H9 (cell line): ENCODE results near the gene SLAMF7. TPM values are rescaled to one million over a fixed set of nuclear protein-coding genes. Genes with fewer than 3 reads are reported as not detected.

Experiments used
- DNase-seq: peaks from one replicate; pipeline ENCODE4 v3.0.0-alpha.2; 2017
- H2AFZ ChIP-seq: one replicate; pipeline ENCODE4 v1.6.1; 2013; ENCODE audit warnings: mild to moderate bottlenecking, low read length, control low read depth, moderate library complexity
- H2AK5ac ChIP-seq: 2 replicates; pipeline ENCODE4 v1.6.1; 2013; ENCODE audit warnings: low read length, control low read depth, mixed read lengths; ENCODE audit not compliant: insufficient read length
- H2BK120ac ChIP-seq: one replicate; pipeline ENCODE4 v1.6.1; 2013; ENCODE audit warnings: low read depth, mild to moderate bottlenecking, low read length, control low read depth, inconsistent platforms; ENCODE audit not compliant: poor library complexity, severe bottlenecking
- H2BK12ac ChIP-seq: 2 replicates; pipeline ENCODE4 v1.6.1; 2013; ENCODE audit warnings: low read length, control low read depth, mixed read lengths, low read depth; ENCODE audit not compliant: insufficient read length
- H2BK15ac ChIP-seq: 2 replicates; pipeline ENCODE4 v1.6.1; 2013; ENCODE audit warnings: low read depth, low read length, control low read depth
- H2BK20ac ChIP-seq: one replicate; pipeline ENCODE4 v1.6.1; 2013; ENCODE audit warnings: low read depth, mild to moderate bottlenecking, low read length, control low read depth, inconsistent platforms; ENCODE audit not compliant: poor library complexity, severe bottlenecking
- H2BK5ac ChIP-seq: 2 replicates; pipeline ENCODE4 v1.6.1; 2013; ENCODE audit warnings: low read length, control low read depth, mixed read lengths; ENCODE audit not compliant: insufficient read length
- H3K14ac ChIP-seq: 2 replicates; pipeline ENCODE4 v1.6.1; 2013; ENCODE audit warnings: low read length, control low read depth; ENCODE audit not compliant: insufficient read depth
- H3K18ac ChIP-seq: 2 replicates; pipeline ENCODE4 v1.6.1; 2013; ENCODE audit warnings: low read depth, mild to moderate bottlenecking, mixed read lengths, low read length, control low read depth; ENCODE audit not compliant: insufficient read length
- H3K23ac ChIP-seq: 2 replicates; pipeline ENCODE4 v1.6.1; 2013; ENCODE audit warnings: low read length, control low read depth, mixed read lengths, low read depth; ENCODE audit not compliant: insufficient read length
- H3K23me2 ChIP-seq: 2 replicates; pipeline ENCODE4 v1.6.1; 2013; ENCODE audit warnings: low read depth, mild to moderate bottlenecking, mixed read lengths, low read length, control low read depth; ENCODE audit not compliant: insufficient read length, poor library complexity, severe bottlenecking
- H3K27ac ChIP-seq: 2 replicates; pipeline ENCODE4 v1.5.1; 2013; ENCODE audit warnings: low read length, control low read depth, mixed read lengths, low read depth; ENCODE audit not compliant: insufficient read length
- H3K27me3 ChIP-seq: 2 replicates; pipeline ENCODE4 v1.6.1; 2013; ENCODE audit warnings: low read length, control low read depth, inconsistent platforms; ENCODE audit not compliant: insufficient read depth
- H3K4ac ChIP-seq: 2 replicates; pipeline ENCODE4 v1.6.1; 2013; ENCODE audit warnings: low read depth, mild to moderate bottlenecking, control low read depth, inconsistent platforms, low read length, moderate library complexity
- H3K4me1 ChIP-seq: 2 replicates; pipeline ENCODE4 v1.6.1; 2013; ENCODE audit warnings: low read length, control low read depth, inconsistent platforms; ENCODE audit not compliant: insufficient read depth
- H3K4me2 ChIP-seq: 2 replicates; pipeline ENCODE4 v1.6.1; 2013; ENCODE audit warnings: low read length, control low read depth, mixed read lengths; ENCODE audit not compliant: insufficient read length, insufficient read depth
- H3K56ac ChIP-seq: 2 replicates; pipeline ENCODE4 v1.6.1; 2013; ENCODE audit warnings: low read depth, mild to moderate bottlenecking, mixed read lengths, low read length, control low read depth; ENCODE audit not compliant: insufficient read length
- H3K79me1 ChIP-seq: 2 replicates; pipeline ENCODE4 v1.6.1; 2013; ENCODE audit warnings: low read depth, mild to moderate bottlenecking, moderate library complexity, low read length, control low read depth, inconsistent platforms; ENCODE audit not compliant: insufficient read depth, poor library complexity, severe bottlenecking
- H3K79me2 ChIP-seq: 2 replicates; pipeline ENCODE4 v1.6.1; 2013; ENCODE audit warnings: low read length, control low read depth, inconsistent platforms; ENCODE audit not compliant: insufficient read depth
- H3K9ac ChIP-seq: 2 replicates; pipeline ENCODE4 v1.6.1; 2013; ENCODE audit warnings: low read length, control low read depth, mixed read lengths; ENCODE audit not compliant: insufficient read length; ENCODE audit errors: extremely low read depth
- H3K9me3 ChIP-seq: one replicate; pipeline ENCODE4 v1.6.1; 2013; ENCODE audit warnings: low read depth, low read length, inconsistent platforms; ENCODE audit not compliant: control insufficient read depth
- H3T11ph ChIP-seq: one replicate; pipeline ENCODE4 v1.6.1; 2013; ENCODE audit warnings: mild to moderate bottlenecking, low read length, control low read depth, inconsistent platforms
- H4K20me1 ChIP-seq: one replicate; pipeline ENCODE4 v1.6.1; 2013; ENCODE audit not compliant: control insufficient read depth, insufficient read length, insufficient read depth
- H4K5ac ChIP-seq: 2 replicates; pipeline ENCODE4 v1.6.1; 2013; ENCODE audit warnings: low read depth, mild to moderate bottlenecking, mixed read lengths, low read length, control low read depth; ENCODE audit not compliant: insufficient read length
- H4K8ac ChIP-seq: replicated peaks from 2 replicates; pipeline ENCODE4 v1.6.1; 2013; ENCODE audit warnings: low read length, control low read depth, mixed read lengths, low read depth; ENCODE audit not compliant: insufficient read length
- H4K91ac ChIP-seq: 2 replicates; pipeline ENCODE4 v1.6.1; 2013; ENCODE audit warnings: low read depth, mild to moderate bottlenecking, moderate library complexity, mixed read lengths, low read length, control low read depth; ENCODE audit not compliant: insufficient read length
- H3K27ac Mint-ChIP-seq, 3 experiments: 2 replicates in 2 of 3; 3 replicates in 1 of 3; pipeline ENCODE4 v1.8.0; 2020 to 2021; ENCODE audit warnings: mixed read lengths in 3 of 3, mild to moderate bottlenecking in 1 of 3, moderate library complexity in 1 of 3
- H3K27me3 Mint-ChIP-seq: 2 replicates; pipeline ENCODE4 v1.8.0; 2021; ENCODE audit warnings: low read depth, mild to moderate bottlenecking, moderate library complexity, mixed read lengths
- H3K36me3 Mint-ChIP-seq, 3 experiments: 2 replicates in 2 of 3; 3 replicates in 1 of 3; pipeline ENCODE4 v1.8.0; 2020 to 2021; ENCODE audit warnings: low read depth in 3 of 3, mixed read lengths in 3 of 3; ENCODE audit not compliant: insufficient read depth in 1 of 3
- H3K4me1 Mint-ChIP-seq, 2 experiments: 2 replicates each; pipeline ENCODE4 v1.8.0; 2020; ENCODE audit warnings: mixed read lengths in 2 of 2
- H3K4me3 Mint-ChIP-seq, 2 experiments: 2 replicates in 1 of 2; 3 replicates in 1 of 2; pipeline ENCODE4 v1.8.0; 2020 to 2021; ENCODE audit warnings: mild to moderate bottlenecking in 2 of 2, mixed read lengths in 2 of 2, moderate library complexity in 1 of 2
- H3K9me3 Mint-ChIP-seq, 2 experiments: 2 replicates in 1 of 2; 3 replicates in 1 of 2; pipeline ENCODE4 v1.8.0; 2020; ENCODE audit warnings: mild to moderate bottlenecking in 2 of 2, mixed read lengths in 2 of 2, moderate library complexity in 1 of 2
- CTCF ChIP-seq: fragments of 200-600 bp; sonication (generic); conservative IDR thresholded peaks from 3 replicates; pipeline ENCODE4 v1.8.0; 2021; ENCODE audit warnings: antibody characterized with exemption, mild to moderate bottlenecking
- WGBS: extraction: QIAGEN DNeasy Blood & Tissue Kit; methylation state at CpG from one replicate; pipeline ENCODE4 v1.1.7; 2013; ENCODE audit warnings: missing lambda C conversion rate, low lambda C conversion rate, mixed read lengths; ENCODE audit not compliant: insufficient read length; ENCODE audit errors: extremely low coverage; 5-methylcytosine and 5-hydroxymethylcytosine counted together
- total RNA-seq: library from RNA; stranded (reverse); gene quantifications from 2 replicates; pipeline ENCODE4 v1.2.1, GENCODE V29; 2021

The SLAMF7 gene
- total RNA-seq, 1 experiment from 2014 or later, result not detected

GRCh38 chr1:160799641-160800040, 60.6 kb downstream of the SLAMF7 start:
- H3K4me3 Mint-ChIP-seq, result no peak overlapping the region
- H3K4me1 Mint-ChIP-seq, result no peaks in the 10 kb centered on the region
- no peak overlapping the region for H3K56ac ChIP-seq
- no peaks in the 10 kb centered on the region for H3K36me3 Mint-ChIP-seq
- H3K9ac ChIP-seq, result no peak overlapping the region
- H2AK5ac ChIP-seq, result no peak overlapping the region
- H3K4me1 ChIP-seq, result no peaks in the 10 kb centered on the region
- TF ChIP-seq CTCF, result no peak
- H3K27me3 Mint-ChIP-seq, result peaks cover 3% of the 10 kb centered on the region; the same call in 1 of the 2 replicates
- H3K4me2 ChIP-seq, result no peak overlapping the region
- H3K27ac ChIP-seq, result no peak overlapping the region
- H2AFZ ChIP-seq, result no peak overlapping the region
- H4K8ac ChIP-seq, result no peak overlapping the region
- H4K5ac ChIP-seq, result no peak overlapping the region
- no peaks in the 10 kb centered on the region for H4K20me1 ChIP-seq
- H3K18ac ChIP-seq, result no peak overlapping the region
- H2BK12ac ChIP-seq, result no peak overlapping the region
- no peaks in the 10 kb centered on the region for H3K9me3 Mint-ChIP-seq
- no peak overlapping the region for H3K23ac ChIP-seq
- WGBS, result no CpG with 5 or more reads among the region's 5 CpGs
- no peak overlapping the region for H2BK15ac ChIP-seq
- H2BK120ac ChIP-seq, result no peak overlapping the region
- no peak overlapping the region for H3K27ac Mint-ChIP-seq
- no peaks in the 10 kb centered on the region for H3K9me3 ChIP-seq
- no peaks in the 10 kb centered on the region for H3K27me3 ChIP-seq
- no peak overlapping the region for H4K91ac ChIP-seq
- no peak for DNase-seq
- H3K79me2 ChIP-seq, result no peaks in the 10 kb centered on the region
- H2BK5ac ChIP-seq, result no peak overlapping the region
- H3T11ph ChIP-seq, result no peak overlapping the region
- H3K14ac ChIP-seq, result no peak overlapping the region
- no peak overlapping the region for H2BK20ac ChIP-seq
- H3K79me1 ChIP-seq, result no peaks in the 10 kb centered on the region
- no peaks in the 10 kb centered on the region for H3K23me2 ChIP-seq
- no peak overlapping the region for H3K4ac ChIP-seq
